GM12864 (cell line): ENCODE data around the gene FURIN.

ENCODE experiments used
- DNase-seq: peaks from one replicate; pipeline ENCODE4 v3.0.0-alpha.2; 2011; ENCODE audit warnings: low read depth
- H3K4me3 ChIP-seq: 2 replicates; pipeline ENCODE4 v1.5.1; 2011; ENCODE audit warnings: mild to moderate bottlenecking, low read depth, low read length, control low read depth
- TF ChIP-seq, protein P1 (sequence below): IDR thresholded peaks from 2 replicates; pipeline ENCODE4 v1.5.1; 2011; ENCODE audit warnings: low read depth, mild to moderate bottlenecking, moderate library complexity, low read length, control low read depth, inconsistent platforms; ENCODE audit errors: missing control alignments

Gene FURIN

DNA sequence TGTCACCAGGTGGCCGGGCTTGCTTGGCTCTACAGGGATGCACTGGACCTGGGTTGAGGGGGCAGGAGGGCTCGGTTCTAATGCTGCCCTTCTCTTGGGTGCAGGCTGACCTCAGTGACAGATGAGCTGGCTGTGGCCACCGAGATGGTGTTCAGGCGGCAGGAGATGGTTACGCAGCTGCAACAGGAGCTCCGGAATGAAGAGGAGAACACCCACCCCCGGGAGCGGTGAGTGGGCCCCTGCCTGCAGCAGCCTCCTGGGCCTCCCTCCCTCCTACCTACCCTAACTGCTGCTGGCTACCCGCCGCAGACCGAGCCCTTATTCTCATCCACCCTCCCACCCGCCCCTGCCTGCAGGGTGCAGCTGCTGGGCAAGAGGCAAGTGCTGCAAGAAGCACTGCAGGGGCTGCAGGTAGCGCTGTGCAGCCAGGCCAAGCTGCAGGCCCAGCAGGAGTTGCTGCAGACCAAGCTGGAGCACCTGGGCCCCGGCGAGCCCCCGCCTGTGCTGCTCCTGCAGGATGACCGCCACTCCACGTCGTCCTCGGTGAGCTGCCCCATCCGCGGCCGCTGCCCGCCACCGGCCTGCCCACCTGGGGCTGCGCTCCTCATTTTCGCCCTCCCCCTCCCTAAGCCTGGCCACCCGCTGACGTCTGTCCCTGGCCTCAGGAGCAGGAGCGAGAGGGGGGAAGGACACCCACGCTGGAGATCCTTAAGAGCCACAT, 21.5 kb downstream of the FURIN start:
- TF ChIP-seq, protein P1, sequence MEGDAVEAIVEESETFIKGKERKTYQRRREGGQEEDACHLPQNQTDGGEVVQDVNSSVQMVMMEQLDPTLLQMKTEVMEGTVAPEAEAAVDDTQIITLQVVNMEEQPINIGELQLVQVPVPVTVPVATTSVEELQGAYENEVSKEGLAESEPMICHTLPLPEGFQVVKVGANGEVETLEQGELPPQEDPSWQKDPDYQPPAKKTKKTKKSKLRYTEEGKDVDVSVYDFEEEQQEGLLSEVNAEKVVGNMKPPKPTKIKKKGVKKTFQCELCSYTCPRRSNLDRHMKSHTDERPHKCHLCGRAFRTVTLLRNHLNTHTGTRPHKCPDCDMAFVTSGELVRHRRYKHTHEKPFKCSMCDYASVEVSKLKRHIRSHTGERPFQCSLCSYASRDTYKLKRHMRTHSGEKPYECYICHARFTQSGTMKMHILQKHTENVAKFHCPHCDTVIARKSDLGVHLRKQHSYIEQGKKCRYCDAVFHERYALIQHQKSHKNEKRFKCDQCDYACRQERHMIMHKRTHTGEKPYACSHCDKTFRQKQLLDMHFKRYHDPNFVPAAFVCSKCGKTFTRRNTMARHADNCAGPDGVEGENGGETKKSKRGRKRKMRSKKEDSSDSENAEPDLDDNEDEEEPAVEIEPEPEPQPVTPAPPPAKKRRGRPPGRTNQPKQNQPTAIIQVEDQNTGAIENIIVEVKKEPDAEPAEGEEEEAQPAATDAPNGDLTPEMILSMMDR, result no peak
- H3K4me3 ChIP-seq, result no peak overlapping the region
- no peak for DNase-seq

DNA sequence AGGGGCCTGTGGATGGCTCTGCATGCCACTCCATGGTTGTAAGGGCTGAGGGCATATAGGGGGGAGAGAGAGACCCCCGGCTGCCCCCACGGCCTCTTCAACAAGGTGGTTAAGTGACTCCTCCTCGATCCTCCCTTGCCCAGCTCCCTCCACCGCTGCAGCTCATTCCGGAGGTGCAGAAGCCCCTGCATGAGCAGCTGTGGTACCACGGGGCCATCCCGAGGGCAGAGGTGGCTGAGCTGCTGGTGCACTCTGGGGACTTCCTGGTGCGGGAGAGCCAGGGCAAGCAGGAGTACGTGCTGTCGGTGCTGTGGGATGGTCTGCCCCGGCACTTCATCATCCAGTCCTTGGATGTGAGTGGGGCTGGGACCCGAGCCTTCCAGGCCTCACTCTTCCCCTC, 22.5 kb downstream of the FURIN start:
- TF ChIP-seq, protein P1, result no peak
- H3K4me3 ChIP-seq, result no peak overlapping the region
- DNase-seq, result no peak

DNA sequence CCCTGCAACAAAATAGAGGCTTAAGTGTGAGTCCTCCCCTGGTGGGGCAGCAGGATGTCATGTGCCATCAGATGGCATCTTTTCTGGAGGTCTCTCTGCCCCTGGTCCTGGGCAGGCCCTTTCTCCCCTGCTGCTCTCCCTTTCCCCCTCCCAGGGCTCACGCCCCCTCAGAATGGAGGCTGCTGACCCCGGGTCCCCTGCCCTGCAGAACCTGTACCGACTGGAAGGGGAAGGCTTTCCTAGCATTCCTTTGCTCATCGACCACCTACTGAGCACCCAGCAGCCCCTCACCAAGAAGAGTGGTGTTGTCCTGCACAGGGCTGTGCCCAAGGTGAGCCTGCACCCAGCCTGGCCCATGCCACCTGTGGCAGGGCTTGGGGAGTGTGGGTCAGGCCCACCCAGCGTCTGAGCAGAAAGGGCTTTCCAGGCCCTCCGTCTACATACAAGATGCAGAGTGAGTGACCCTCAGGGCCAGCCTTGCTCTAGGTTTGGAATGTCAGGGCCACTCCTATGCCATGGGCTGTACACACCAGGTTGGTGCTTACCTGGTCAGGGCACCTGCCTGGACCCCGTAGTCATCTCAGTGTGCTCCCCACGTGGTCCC, 23.1 kb downstream of the FURIN start:
- H3K4me3 ChIP-seq, result no peak overlapping the region
- TF ChIP-seq, protein P1, result no peak
- DNase-seq, result no peak

DNA sequence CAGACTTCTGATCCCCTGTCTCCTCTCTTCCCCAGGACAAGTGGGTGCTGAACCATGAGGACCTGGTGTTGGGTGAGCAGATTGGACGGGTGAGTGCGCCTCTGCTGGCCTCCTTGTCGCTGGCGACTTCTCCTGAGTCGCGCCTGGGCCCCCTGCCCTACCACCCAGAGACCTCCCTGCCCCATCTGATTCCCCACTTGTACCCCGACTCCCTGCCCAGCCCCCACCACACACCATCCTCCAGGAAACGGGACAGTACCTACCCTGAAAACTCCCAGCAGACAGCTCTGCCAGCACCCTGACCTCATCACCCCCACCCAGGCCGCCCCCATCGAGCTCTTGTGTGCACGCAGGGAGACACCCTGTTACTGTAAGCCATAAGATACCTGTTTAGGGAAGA, 23.6 kb downstream of the FURIN start:
- H3K4me3 ChIP-seq, result no peak overlapping the region
- TF ChIP-seq, protein P1, result no peak
- no peak for DNase-seq

DNA sequence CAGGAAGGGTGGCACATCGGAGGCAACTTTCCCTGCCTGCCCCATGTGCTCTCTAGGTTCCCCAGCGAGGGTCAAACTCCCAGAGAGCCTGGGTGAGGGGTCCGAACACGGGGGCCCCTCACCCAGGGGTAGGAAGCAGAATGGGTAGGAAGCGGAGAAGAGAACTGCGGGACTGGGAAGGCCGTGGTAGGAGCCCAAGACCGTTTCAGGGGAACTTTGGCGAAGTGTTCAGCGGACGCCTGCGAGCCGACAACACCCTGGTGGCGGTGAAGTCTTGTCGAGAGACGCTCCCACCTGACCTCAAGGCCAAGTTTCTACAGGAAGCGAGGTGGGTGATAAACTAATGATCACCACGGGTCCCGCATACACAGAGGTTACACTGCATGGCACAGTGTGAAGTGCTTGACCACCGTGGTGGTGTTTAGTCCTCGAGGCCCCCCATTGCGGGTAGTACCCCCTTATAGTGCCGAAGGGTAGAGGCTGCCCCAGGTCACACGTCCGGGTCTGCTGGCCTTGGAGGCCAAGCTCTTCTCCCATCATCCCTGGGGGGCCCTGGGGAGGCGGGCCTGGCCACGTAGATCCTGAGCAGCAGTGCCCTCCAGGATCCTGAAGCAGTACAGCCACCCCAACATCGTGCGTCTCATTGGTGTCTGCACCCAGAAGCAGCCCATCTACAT, 24.2 kb downstream of the FURIN start:
- H3K4me3 ChIP-seq, result no peak overlapping the region
- no peak for DNase-seq
- TF ChIP-seq, protein P1, result no peak

DNA sequence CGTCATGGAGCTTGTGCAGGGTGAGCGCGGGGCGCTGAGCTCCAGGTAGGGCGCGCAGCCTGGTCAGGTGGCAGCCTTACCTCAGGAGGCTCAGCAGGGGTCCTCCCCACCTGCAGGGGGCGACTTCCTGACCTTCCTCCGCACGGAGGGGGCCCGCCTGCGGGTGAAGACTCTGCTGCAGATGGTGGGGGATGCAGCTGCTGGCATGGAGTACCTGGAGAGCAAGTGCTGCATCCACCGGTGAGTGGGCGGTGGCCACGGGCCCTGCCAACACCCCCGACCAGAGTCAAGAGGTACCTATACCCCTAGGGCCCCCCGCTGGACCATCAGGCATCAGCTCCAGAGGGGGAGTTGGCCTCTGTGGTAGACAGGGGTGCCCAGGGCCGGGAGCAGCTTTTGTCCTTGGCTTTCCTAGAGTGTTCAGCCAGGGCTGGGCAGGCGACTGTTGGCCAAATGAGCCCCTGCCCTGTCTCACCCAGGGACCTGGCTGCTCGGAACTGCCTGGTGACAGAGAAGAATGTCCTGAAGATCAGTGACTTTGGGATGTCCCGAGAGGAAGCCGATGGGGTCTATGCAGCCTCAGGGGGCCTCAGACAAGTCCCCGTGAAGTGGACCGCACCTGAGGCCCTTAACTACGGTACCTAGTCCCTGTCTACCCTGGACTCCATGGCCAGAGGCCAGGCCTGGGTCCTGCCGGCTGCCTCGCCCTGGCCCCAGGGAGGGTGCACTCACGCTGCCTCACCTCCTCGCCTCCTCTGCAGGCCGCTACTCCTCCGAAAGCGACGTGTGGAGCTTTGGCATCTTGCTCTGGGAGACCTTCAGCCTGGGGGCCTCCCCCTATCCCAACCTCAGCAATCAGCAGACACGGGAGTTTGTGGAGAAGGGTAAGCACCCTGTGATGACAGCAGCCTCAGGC, 25.0 kb downstream of the FURIN start:
- no peak for DNase-seq
- TF ChIP-seq, protein P1, result peak; percentile 31
- no peak overlapping the region for H3K4me3 ChIP-seq
